HepG2 (cell line): ENCODE data around the gene ANKRD37. TPM values are rescaled to one million over a fixed set of nuclear protein-coding genes. Genes with fewer than 3 reads are reported as not detected.
A peak's percentile ranks its signal among the peaks of the same experiment; 100 is the strongest.

ENCODE experiments used
- BCLAF1 ChIP-seq: fragments of 450-650 bp; IDR thresholded peaks from 2 replicates; pipeline ENCODE4 v1.6.1; 2017; ENCODE audit warnings: mild to moderate bottlenecking
- DZIP1 ChIP-seq: sonication (generic); formaldehyde crosslinking; IDR thresholded peaks from 2 replicates; pipeline ENCODE4 v1.5.0; 2020; ENCODE audit warnings: mild to moderate bottlenecking, missing genetic modification reagents
- ERF ChIP-seq: IDR thresholded peaks from 2 replicates; pipeline ENCODE4 v1.6.1; 2018; ENCODE audit warnings: missing biosample characterization, missing genetic modification reagents
- GATAD1 ChIP-seq: IDR thresholded peaks from 2 replicates; pipeline ENCODE4 v1.6.1; 2016; ENCODE audit warnings: missing genetic modification reagents, missing compliant biosample characterization
- GMEB1 ChIP-seq: sonication (generic); formaldehyde crosslinking; IDR thresholded peaks from 2 replicates; pipeline ENCODE4 v1.5.1; 2020; ENCODE audit warnings: missing genetic modification reagents, mild to moderate bottlenecking, borderline replicate concordance
- POLR2G ChIP-seq: fragments of 200-400 bp; formaldehyde crosslinking; IDR thresholded peaks from 2 replicates; pipeline ENCODE4 v1.6.1; 2018; ENCODE audit warnings: mild to moderate bottlenecking, low read depth, low read length, moderate library complexity
- SKIL ChIP-seq: sonication (generic); formaldehyde crosslinking; IDR thresholded peaks from 2 replicates; pipeline ENCODE4 v1.8.0; 2022; ENCODE audit warnings: missing genetic modification reagents, mild to moderate bottlenecking, moderate library complexity, borderline replicate concordance
- STAG1 ChIP-seq: sonication (generic); formaldehyde crosslinking; IDR thresholded peaks from 2 replicates; pipeline ENCODE4 v1.4.0; 2020; ENCODE audit warnings: missing genetic modification reagents
- TCF12 ChIP-seq, 2 experiments: fragments of 450-650 bp in 1 of 2; sonication (generic) in 1 of 2; formaldehyde crosslinking in 1 of 2; IDR thresholded peaks; 2 replicates each; pipeline versions ENCODE4 v1.6.1 to v1.8.0; 2017 to 2022; ENCODE audit warnings: antibody characterized with exemption in 1 of 2, mild to moderate bottlenecking in 1 of 2, missing genetic modification reagents in 1 of 2, moderate library complexity in 1 of 2
- TEF ChIP-seq: sonication (generic); formaldehyde crosslinking; IDR thresholded peaks from 2 replicates; pipeline ENCODE4 v1.5.0; 2020; ENCODE audit warnings: missing genetic modification reagents
- THAP7 ChIP-seq: sonication (generic); formaldehyde crosslinking; IDR thresholded peaks from 2 replicates; pipeline ENCODE4 v1.8.1; 2023; ENCODE audit warnings: mild to moderate bottlenecking, missing genetic modification reagents
- U2AF1 ChIP-seq: fragments of 200-400 bp; formaldehyde crosslinking; optimal IDR thresholded peaks from 2 replicates; pipeline ENCODE3; 2017; ENCODE audit warnings: mild to moderate bottlenecking, low read depth, low read length
- polyA plus RNA-seq, 8 experiments: library from polyadenylated mRNA; depleted of rRNA in 3 of 8; stranded (reverse) in 7 of 8; unstranded in 1 of 8; fragments of >200 nt; fragmentation: Illumina TruSeq in 4 of 8; extraction: Trizol in 4 of 8; gene quantifications; 2 replicates each; pipeline versions ENCODE4 v1.2.1 to v1.2.3, GENCODE V29; 2011 to 2016; ENCODE audit warnings: low read depth in 4 of 8, missing spikeins in 1 of 8, mixed read lengths in 1 of 8; ENCODE audit not compliant: insufficient read depth in 1 of 8
- total RNA-seq, 5 experiments: library from RNA; depleted of rRNA; stranded (reverse); fragments of >200 nt; fragmentation: Illumina TruSeq; extraction: Trizol; gene quantifications; 2 replicates each; pipeline ENCODE4 v1.2.3, GENCODE V29; 2016; ENCODE audit warnings: low read depth in 1 of 5

The ANKRD37 gene
- total and polyA plus RNA-seq, 2 of the 13 experiments (the other 11 are each of a cell fraction or from before 2014, with no cell fraction given): 2.2 to 51.4 TPM

- TF ChIP-seq TEF (CRISPR knock-in tag) (no peak), STAG1 (CRISPR knock-in tag) (no peak; the same call in 1 of the 2 replicates), BCLAF1 (no peak), ERF (no peak), TCF12 (IDR thresholded peaks at IDR 0.05) (no peak), TCF12 (CRISPR knock-in tag; IDR thresholded peaks at IDR 0.05) (no peak), GATAD1 (no peak), DZIP1 (CRISPR knock-in tag) (peak; percentile 22; the same call in 1 of the 2 replicates), U2AF1 (no peak), GMEB1 (CRISPR knock-in tag) (peak; percentile 24; the same call in 1 of the 2 replicates), THAP7 (CRISPR knock-in tag) (peak; percentile 66), POLR2G (peak; percentile 93), SKIL (CRISPR knock-in tag) (no peak)
Measured at GRCh38 chr4:185396724-185397385, at the start of gene ANKRD37 (continued).
